HG03520 (cell line): ENCODE measurements around the gene LY86.
"Not testable (repeated sequence)": the region's sequence is repeated elsewhere in the genome, so short reads cannot be mapped to it uniquely, and the experiment has no call there.

Experiments used
- ATAC-seq: cut with Tn5 transposase; IDR thresholded peaks from one replicate; pipeline ENCODE4 v1.9.1; 2021; ENCODE audit warnings: mild to moderate bottlenecking, moderate library complexity; ENCODE audit not compliant: unreplicated experiment

Gene LY86

DNA sequence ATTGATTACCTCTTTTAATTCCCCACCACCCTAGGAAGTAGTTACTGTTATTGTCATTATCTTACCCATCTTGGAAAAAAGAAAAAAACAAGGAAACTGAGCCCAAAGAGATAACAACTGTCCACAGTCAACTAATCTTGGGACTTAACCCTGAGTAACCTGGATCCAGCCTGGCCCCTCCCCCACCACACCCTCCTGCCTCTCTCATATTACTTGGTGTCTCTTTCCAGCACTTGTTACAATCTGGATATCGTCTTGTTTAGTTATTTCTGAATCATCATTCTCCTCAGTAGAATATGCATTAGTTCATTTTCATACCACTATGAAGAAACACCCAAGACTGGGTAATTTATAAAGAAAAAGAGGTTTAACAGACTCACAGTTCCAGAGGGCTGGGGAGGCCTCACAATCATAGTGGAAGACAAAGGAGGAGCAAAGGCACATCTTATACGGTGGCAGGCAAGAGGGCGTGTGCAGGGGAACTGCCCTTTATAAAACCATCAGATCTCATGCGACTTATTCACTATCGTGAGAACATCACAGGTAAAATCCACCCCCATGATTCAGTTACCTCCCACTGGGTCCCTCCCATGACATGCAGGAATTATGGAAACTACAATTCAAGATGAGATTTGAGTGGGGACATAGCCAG lies 60.3 kb downstream of the LY86 start:
- ATAC-seq, result no peak

DNA sequence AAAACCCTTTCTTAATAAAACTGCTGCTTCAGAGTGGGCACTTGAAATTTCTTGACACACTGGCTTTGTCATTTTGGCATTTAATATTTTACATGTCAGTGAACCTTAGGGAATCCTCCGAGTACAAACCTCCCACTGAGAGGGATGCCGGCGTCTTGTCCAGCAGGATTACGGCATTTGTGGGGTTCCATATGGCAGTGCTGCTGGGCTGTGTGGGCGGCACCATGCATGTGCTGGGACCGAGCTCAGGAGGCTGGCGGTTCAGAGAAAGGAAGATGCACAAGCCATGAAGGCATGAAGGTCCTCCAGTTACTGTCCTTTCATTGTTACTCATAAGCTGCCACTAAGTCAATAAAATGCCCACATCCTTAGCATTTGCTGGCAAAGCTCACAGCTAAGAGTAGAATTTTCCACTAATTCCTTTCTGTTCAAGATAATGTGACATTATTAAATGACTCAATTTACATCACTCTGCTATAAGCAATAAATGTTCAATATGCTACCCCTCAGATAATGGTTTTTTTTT lies 61.4 kb downstream of the LY86 start:
- no peak for ATAC-seq

DNA sequence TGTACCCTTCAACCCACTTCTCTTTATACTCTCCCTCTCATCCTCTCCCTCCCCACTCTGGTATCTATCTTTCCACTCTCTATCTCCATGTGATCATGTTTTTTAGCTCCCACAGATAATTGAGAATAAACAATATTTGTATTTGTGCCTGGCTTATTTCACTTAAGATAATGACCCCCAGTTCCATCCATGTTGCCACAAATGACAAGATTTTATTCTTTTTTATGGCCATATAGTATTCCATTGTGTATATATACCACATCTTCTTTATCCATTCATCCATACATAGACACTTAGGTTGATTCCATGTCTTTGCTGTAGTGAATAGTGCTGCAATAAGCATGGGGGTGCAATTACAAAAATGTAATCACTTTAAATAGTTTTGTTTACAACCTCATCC lies 62.3 kb downstream of the LY86 start:
- no peak for ATAC-seq

DNA sequence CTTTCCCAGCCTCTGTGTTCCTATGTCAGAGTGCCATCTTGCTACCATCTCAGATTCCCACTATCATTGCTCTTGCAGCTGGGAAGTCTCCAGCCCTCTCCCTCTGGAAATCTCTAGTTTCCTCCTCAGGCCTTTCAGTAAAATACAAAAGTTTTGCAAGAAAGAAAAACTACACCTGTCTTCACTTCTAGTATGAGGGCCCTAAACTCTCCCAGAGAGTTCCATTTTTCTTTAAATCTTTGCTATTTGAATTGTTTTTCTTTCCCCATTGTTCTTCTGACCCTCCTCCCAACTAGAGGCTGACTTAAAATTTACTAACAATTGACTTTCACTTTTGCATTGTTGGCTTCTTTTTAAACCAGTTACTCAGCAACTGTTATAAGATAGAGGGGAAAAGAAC lies 62.8 kb downstream of the LY86 start:
- ATAC-seq, result no peak

DNA sequence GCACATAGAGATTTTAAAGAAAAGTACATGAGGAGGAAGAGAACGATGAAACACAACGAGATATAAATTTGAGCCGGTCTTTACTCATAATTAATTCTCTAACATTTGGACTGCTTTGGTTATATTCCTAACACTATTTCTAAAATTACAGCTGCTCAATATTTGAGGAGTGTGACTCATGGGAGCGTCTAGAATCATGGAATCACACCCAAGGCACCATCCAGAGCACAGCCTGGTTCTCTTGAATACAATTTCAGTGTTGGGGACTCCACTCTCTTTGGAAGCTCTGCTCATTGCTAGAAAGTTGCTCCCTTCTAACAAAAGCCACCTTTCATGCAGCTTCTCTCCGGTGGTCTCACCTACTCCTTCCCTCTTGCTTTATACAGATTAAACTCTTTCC lies 64.4 kb downstream of the LY86 start:
- ATAC-seq, result no peak

DNA sequence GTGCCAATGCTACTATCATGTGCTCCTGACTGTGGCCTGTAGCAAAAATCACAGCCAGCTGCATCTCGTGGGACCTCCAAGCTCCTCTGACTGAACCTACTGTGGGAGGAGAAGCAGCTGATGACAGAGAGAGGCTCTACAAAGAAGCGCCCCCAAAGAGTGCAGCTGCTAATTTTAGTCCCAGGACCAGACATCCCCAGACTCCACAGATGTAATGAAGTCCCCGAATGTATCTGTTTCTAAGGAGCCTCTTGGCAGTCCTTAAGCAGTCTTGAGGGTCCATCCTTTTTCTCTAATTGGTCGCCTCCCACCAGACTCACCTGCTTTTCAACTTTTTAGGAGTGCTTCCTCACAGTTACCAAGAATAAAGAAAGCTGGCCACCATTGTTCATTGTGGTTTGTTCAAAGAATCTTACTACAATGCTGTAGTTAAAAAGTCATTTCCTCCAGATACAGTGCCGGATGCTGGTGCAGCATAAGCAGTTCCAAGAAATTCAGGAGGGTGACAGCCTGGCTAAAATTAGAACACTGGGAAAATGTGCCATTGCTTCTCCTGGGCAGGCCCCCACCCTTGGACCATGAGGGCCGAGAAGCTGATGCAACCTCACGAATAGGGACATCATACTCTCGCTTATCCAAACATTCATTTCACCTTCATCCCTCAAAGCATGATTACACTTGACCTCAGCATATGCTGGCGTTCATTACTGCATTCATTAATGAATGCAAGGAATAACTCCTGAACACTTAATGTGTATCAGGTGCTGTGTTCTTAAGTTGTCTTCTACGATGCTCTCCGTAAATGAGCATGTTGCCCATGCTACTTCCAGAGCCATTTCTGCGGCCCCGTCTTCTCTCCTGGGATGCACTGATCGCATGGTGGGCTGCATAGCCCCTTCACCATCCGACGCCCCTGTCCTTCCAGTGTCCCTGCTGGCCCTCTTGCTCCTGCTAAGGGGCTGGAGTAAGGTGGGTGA lies 66.4 kb downstream of the LY86 start:
- ATAC-seq, result no peak

DNA sequence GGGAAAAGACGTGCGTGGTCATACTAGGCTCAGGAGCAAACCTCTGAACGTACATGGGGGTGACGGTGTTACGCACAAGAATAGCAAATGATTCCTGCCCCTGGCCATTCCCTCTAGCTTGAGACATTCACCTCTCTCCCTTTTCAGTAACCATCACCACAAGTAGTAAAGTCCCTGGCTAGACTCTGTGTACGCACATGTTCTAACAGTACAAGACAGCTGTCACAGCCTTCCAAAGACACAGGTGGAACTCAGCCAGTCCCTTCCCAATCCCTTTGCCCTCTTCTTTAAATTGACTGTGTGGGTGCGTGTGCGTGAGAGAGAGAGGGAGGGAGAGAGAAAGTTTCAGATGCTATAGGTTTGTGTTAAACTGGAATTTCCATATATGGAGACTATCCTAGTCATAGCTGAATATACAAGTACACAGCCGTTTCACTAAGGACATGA lies 67.3 kb downstream of the LY86 start:
- no peak for ATAC-seq

DNA sequence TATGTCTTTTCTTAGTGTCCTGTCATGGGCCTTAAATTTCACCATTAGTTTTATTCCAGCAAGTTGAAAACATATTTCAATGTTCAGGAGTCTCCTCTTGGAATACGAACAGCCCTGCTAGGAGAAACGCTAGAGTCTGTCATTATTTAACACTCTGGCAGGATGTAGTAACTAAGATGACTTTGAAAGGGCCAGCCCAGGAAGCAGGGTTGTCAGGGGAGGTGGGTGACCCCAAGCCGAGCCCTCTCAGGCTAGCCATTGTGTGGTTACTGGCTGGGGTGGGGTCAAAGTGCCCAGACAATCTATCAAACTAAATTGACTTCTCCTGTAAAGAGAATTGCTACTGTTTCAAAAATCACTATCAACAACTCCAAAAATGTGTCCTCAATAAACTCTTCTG lies 67.8 kb downstream of the LY86 start:
- ATAC-seq, result no peak

DNA sequence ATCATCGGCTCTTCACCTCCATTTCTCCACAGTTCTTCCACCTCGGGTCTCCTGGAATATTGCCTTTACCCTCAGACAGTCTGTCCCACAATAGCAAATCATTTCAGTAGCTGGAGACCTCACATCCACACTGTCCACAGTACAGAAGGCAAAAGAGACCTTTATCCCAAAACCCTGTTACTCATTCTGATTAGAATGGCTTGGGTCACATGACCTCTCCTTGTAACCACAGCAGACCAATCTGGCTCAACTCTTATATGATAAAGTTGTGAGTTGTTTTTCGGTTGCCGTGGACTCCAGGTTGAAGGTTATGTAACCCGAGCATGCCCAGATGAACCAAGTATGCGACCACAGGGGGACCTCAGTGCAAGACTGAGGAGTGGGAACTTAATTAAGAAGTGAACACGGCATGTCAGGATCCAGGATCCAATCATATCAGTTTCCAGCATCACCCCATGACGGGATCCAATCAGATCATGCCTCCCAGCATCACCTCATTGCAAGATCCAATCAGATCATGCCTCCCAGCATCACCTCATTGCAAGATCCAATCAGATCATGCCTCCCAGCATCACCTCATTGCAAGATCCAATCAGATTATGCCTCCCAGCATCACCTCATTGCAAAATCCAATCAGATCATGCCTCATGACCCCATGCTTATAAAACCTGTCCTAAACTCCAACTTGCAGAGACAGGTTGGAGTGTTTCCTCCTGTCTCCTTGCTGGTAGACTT lies 68.7 kb downstream of the LY86 start:
- ATAC-seq, result no peak

DNA sequence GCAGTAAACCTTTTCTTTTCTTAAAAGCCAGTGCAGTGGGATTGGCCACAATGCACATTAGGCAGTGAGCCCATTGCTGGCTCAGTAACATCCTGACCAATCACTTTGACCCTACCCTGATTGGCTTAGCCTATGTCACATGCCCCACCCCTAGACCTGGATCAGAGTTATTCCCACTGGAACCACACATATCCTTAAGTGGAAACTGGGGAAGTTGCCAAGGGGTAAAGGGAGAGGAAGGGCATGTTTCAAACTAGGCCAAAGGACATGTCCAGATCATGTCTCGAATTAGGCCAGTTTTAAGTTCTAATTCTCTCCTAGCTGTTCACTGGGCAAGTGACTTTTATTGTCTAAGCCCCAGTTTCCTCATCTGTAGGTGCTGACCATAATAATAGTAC lies 69.3 kb downstream of the LY86 start:
- ATAC-seq, result no peak

DNA sequence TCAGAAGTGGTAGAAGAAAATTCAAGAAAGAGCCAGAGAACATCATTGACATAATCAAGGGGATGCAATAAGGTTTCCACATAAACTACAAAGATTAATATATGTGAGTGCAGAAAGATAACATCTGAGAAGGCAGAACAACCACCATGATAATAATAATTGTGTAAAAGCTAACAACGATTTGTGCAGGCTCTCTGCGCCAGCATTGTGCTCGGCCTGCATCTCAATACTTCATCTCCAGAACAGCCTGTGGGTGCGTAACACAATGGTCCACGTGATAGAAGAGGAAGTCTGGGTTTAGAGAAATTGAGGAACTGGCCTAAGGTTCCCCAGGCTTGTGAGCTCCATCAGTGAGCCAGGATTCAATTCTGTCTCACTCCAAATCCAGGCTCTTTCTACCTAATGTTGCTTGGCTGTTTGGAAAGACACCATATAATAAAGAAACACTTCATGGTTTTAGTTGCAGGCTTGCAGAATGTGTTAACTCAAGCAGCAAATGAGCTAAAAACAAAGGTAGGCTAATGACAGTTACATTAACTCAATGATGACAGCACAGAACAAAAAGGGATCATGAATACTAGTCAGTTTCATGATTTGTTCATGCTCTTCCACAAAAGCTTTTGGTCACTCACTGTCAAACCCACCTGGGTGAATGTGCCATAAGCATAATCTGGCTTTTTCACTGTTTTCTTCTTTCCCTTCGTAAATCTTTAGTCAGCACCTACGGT lies 71.2 kb downstream of the LY86 start:
- no peak for ATAC-seq

DNA sequence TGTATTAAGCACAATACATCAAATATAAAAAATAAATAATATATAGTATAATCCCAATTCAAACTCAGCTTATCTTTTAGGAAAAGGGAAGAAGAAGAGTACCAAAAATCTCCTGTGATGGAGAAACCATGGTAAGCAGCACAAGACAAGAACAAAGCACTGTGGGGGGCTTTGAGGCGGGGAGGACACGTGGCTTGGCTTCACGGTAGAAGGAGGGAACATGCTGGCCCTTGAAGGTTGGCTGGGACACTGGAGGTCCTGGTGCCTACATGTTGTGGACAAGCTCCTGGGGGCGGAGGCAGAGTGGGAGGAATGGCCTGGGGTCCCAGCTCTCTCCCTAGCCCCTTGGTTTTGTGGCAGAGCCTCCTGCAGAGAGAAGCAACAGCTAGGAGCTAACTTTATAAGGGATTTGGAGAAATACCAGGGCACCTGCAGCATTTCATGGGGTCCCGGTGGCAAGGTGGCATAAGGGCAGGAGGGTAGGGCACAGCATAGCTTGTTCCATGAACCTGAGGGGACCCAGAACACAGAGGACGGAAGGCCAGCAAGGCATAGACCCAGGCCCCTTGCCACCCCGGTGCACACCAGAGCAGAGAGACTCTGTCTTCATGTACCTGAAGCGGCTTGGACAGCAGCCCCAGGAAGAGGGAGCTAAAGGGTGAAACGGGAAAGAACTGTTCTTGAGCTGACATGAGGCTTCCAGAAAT lies 72.0 kb downstream of the LY86 start:
- no peak for ATAC-seq

DNA sequence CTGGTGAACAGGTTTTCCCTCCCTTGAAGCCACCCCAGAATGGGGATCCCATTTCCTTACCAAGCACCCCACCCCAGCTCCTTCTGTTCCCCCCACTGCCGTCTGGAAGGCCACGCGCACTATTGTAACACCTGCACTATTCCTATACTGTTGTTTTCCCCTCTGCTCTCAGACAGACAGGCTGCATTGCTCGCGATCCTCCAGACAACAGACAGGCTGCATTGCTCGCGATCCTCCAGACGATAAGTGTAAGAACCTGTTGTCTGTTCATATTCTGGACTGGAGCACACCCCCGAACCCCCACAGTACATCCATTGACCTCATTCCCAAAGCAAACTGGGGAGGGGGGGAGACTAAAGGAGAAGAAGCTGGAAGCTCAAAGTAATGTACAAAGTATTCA lies 72.7 kb downstream of the LY86 start:
- ATAC-seq, result no peak

DNA sequence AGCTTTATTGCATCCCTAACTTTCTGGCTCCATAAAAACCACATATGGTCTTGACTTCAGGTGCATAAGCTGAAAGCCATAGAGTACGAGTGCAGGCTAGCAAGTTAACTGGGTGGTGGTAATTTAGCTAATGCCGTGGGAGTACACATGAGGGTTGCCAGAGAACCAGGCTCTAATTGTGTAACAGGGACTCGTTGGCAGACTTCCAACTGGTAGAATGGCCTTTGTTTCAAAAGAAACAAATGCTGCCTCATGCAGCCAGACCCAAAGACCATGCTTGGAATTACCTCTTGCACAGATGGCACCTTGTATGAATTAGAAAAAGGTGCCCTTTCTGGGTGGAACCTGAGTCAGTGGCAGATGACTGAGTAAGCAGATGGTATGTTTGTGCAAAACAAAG lies 73.2 kb downstream of the LY86 start:
- no peak for ATAC-seq

DNA sequence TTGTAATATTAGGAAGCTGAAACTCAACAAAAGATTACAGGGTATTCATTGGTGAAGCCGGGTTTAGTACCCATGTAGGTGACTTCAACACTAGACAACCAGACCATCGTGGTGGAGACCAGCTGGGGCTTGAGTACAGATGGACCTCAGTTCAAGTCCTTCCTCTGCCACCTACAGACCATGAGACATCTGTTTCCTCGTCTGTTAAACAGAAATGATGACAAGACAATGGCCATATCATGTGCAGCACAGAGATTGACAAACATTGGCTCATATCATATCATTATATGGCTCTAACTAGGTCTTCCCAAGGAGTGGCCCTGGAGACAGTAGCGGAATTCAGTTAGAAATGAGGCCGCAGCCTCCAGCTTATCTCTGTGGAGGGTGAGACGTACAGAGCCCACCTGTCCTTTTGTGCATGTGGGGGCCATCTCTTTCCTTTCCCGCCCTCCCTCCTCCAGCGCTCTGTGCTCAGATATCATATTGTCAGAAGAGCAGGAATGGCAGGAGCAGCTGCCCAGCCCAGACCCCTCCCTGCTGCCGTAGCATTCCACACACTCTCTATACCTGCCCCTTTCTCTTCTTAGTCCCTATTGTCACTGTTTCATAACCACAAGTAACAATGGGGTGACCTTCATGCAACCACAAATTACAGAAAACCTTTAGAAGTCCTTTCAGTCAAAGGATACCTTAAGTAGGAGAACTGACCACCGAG lies 75.1 kb downstream of the LY86 start:
- no peak for ATAC-seq

DNA sequence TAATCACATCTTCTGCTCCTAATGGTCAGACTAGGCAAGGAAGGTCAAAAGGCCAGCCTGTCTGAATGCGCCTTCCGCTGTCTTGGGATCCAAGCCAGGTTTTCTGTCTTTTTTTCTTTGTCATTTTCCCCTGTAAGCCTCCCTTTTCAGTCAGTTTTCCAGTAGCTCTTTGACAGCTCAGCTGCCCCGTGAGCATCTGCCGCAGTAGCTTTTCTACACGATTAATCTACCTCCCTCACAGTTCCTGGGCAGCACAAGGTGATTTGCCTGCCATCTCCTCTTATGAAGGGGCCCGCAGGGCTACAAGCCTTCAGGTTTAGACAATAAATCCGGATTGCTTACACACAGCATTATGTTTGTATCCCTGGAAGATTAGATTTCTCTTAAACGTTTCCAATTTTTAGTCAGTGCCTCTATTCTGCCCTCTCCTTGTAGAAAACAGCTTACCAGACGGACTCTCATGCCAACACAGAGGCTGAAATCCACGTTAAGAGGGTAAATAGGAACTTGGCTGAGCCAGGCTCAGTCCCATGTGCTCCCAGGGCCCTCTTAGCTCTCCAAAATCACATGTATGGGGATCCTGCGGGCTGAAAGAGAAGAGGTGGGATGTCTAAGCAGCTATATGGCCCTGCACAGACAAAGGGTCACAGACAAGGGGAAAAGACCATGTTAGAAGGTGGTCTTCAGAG lies 77.2 kb downstream of the LY86 start:
- ATAC-seq, result no peak

DNA sequence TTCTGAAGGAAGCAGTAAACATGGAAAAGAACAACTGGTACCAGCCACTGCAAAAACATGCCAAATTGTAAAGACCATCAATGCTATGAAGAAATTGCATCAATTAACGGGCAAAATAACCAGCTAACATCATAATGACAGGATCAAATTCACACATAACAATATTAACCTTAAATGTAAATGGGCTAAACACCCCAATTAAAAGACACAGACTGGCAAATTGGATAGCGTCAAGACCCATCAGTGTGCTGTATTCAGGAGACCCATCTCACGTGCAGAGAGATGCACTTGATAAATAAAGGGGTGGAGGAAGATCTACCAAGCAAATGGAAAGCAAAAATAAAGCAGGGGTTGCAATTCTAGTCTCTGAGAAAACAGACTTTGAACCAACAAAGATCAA lies 81.6 kb downstream of the LY86 start:
- ATAC-seq, result not testable (repeated sequence)

DNA sequence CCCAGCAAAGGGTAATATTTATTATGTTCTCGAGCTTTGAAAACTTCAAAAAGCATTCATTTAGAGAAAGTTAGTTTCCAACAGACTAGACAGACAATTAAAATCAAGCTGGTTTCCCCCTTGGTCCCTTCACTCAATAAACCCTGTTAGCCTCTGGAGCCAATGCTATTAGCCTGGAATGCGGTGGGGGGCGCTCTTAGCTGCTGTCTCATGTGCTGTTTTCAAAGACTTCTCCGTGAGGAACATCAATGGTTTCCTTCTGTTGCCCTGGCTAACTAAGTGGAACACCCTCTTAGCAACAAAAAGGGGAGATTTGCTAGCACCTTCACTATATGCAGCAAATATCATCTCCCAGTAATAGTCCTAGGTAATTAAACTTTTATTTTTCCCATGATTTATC lies 86.4 kb downstream of the LY86 start:
- no peak for ATAC-seq

DNA sequence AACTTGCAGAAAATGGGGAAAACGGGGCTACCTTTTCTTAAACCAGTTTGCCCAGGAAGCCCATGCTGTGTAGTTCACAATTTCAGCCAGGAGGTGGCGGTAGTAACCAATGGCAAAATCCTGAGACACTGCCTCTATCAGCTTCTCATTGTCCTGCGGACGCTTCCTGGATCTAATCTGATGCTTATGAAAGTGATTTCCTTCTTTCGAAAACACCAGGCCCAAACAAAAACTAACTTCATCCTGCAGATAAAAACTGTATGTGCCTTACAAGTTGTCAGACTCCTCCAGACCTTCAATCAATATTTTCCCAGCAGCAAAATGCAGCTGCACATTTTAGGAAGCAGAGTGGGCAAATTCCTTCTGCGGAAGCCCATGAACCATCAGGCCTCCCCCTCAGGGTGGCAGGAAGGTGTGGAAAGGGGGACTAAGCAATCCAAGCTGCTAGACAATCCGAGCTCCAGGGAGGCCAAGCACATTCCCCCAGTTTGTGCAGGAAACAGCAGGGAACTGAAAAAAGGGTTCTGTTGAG lies 88.5 kb downstream of the LY86 start:
- ATAC-seq, result no peak
